Measurements from ENCODE around the gene CAPN6.

CAPN6 gene, protein sequence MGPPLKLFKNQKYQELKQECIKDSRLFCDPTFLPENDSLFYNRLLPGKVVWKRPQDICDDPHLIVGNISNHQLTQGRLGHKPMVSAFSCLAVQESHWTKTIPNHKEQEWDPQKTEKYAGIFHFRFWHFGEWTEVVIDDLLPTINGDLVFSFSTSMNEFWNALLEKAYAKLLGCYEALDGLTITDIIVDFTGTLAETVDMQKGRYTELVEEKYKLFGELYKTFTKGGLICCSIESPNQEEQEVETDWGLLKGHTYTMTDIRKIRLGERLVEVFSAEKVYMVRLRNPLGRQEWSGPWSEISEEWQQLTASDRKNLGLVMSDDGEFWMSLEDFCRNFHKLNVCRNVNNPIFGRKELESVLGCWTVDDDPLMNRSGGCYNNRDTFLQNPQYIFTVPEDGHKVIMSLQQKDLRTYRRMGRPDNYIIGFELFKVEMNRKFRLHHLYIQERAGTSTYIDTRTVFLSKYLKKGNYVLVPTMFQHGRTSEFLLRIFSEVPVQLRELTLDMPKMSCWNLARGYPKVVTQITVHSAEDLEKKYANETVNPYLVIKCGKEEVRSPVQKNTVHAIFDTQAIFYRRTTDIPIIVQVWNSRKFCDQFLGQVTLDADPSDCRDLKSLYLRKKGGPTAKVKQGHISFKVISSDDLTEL

DNA sequence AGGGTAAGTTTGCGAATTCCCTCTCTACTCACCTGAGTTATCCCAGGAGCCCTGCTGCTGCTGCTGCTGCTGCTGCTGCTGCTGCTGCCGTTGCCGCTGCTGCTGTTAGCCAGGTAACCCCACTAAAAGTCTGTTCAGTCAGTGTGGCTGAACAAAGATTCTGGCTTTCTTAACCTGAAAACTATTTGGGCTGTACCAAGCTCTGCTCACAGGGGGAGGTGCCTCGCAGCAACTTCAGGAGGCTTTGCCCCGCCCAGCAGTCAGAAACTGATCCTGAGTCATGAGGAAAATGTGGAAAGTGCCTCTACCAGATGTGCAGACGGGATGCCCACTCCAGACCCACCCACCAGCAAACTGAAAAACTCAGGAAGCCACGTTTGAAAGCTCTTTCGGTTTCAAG lies at the start of gene CAPN6:
TSS of gene CAPN6 (minus strand) at position 145 of the 400 bp plus-strand sequence. CDS start 6,547 bp downstream, outside the sequence.
- no peak for DNase-seq

DNA sequence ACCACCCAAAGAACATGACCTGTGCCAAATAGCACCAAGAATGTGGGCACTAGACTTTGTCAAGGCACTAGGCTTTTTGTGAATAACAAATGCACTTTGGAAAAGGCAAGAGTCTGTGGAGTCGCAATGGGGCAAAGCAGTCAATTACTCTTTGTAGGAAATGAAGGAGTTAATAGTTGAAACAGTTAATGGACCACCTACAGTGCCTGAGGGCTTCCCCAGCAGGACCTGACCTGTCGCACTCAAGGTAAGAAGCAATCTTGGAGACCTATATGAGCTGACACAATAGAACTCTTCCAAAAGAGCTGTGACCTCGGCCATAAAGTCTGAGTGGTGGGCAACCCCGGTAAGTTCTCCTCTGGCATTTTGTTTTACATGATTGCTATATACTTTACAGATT lies 49.2 kb upstream of the CAPN6 start:
- DNase-seq = no peak

DNA sequence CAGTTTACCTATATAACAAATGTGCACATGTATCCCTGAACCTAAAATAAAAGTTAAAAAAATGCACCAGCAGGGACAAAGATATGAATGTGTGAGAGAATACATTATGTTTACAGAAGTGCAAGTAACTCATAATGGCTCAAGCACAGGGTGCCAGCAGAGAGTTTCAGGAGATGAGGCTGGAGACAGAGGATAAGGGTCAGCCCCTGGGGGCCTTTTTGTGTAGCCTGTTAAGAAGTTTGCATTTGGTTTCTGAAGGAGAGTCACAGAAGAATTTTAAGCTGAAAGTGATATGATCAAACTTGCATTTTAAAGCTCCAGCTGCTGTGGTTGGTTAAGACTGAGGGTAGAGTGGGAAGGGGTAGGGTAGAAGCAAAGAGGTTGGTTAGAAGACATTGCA lies 48.6 kb upstream of the CAPN6 start:
- no peak for DNase-seq

DNA sequence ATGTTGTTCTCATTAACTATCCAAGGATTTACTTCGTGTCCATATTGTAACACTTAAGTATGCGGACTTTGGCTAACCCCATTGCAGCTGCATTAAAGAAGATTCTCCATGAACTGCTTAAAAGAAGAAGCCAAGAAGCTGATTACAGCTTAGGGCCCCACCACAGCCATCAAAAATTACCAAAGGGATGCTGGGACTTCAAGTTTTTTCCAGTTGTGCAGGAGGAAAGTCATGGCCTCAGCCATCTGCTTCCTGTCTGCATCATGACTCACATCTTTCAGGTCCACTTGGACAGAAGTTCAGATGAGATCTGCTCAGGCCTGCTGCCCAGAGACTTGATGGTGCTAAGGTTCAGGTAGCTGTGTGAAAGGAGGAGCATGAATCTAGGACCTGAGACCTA lies 38.8 kb upstream of the CAPN6 start:
- no peak for DNase-seq

DNA sequence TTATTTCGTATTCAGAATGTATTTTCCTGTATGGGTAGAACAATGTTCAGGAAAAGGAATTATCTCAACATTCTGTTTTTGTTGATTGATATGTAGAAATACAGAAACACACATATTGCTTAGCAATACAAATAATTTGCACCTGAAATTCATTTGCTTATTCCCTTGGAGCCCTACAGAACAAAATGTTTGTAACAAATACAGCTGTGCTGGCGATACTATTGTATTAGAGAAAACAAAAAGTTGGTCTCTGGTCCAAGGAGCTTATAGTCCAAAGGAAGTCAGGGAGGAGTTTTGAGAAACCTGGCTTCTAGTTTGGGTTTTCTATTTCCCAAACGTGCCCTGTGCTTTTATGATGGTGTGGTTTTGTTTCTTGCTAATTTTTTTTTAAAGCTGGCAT lies 37.8 kb upstream of the CAPN6 start:
- no peak for DNase-seq

DNA sequence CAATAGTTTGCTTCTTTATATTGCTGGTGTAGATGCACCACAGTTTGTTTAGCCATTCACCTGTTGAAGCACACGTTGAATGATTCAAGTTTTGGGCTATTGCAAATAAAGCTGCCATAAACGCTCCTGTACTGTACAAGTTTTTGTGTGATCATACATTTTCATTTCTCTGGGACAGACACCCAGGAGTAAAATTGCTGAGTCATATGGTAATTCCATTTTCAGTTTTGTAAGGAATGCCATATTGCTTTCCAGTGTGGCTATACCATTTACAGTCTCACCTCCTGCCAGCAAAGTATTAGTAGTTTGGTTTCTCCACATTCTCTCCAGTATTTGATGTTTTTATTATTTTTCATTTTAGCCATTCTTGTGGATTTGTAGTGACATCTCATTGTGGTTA lies 32.0 kb upstream of the CAPN6 start:
- no peak for DNase-seq

DNA sequence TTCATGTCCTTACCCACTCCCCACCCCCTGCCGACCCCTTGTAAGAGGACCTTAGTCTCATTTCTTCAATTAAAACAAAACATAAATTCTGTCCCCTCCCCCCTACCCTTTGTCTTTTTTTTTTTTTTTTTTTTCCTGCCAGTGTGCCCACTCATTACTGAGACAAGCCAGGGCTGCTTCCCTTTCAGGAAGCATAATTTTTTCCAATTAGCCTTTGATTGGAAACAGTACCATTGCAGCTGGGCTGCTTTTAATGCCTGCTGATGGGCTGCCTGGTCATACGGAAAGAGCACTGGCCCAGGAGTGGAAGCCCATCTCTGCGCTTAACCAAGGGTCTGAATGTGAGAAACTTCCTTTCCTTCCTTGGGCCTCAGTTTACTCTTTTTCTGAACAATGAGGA lies 18.6 kb upstream of the CAPN6 start:
- no peak for DNase-seq

DNA sequence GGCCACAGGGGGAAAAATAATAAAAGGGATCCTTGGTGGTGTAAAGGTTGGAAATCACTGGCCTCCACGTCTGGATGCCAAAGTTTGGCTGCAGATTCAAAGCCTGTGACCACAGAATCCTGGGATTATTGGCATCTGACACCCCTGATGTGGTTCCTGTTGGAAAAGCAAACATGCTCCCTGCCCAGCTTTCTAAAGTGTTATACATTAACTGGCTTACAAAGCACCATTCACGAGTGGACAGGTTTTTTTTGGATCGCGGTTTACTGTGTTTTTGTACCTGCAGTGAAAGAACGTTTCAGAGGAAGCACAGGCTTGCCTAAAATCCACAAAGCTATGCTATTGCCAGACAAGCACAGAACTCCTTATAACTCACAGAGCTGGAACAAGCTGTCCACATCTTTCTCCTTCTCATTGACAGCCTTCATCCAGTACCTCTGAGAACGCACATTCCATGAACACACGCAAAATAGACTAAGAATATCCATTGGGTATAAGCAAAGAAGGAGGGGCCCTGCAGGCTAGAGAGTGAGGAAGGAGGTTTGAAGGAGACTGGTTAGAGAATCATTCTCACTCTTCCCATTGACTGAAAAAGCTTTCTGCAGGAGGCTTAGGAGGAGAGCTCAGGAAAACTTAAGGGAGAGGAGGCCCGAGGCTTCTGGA lies 14.5 kb upstream of the CAPN6 start:
- no peak for DNase-seq

DNA sequence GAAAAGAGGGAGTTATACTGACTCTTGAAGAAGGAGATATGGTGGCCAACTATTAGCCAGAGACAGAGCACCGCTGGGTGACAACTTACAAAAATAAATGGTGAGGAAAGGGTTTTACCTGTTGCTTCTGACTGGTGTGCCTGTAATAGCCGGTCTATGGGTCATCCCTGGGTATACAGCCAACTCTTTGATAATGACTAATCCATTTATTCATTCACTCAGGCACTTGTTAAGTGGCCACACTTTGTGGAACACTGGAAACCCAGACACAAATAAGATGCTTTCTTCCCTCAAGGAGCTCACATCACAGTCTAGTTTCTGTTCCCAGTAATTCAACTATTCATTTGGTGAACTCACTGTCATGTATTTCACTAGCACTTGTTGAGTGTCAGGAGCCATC lies 13.2 kb upstream of the CAPN6 start:
- no peak for DNase-seq

DNA sequence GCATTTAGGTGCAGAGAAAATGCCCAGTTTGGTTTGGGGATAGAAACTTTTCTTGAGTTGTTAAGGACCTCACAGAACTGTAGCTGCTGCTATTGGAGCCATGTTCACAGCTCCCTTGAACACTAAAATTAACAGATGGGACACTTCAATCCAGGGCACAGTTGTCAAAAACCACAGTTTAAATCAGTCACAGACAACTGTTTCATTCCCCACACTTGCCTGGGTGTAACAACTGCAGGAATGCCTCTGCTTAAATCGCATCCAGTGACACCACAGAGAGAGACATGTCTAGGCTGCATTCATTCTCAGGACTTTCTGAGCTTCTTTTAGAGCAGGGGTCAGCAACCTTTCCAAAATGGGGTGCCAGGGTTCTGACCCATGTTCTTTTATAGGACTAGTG lies 12.7 kb upstream of the CAPN6 start:
- DNase-seq = no peak

DNA sequence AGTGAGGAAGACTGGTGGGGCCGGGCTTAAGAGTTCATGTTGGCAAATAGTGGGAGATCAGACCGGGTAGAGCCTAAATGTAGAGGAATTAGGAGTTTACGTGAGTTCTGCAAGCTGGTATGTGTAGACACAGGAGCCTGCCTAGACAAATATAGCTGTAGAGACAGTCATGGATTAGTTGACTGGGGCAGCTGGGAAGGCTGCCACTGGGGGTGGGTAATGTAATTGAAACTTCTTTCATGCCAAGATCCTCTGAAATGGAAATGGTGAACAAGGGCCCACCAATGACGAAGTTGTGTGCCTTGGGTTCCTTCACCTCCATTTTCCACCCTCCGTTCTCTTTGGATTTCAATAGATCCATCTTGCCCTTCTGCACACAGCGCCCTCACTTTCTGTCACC lies 11.9 kb upstream of the CAPN6 start:
- DNase-seq = no peak

DNA sequence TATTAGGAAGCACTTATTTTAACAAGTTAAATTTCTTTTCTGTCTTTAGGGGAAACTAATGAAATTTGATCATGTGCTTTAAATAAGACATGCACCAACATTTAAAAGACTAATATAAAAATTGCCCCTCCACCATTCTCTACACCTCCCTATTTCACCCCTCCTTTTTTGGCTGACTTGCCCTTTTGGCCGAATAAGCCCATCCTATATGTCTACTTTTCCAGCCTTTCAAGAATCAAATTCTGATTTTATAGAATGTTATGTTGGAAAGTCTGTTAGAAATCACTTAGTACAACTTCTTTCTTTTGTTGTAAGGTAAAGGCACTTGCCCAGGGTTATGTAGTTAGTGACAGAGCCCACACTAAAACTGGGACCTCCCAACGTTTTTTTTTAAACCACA lies 1.8 kb downstream of the CAPN6 start:
- DNase-seq = no peak

DNA sequence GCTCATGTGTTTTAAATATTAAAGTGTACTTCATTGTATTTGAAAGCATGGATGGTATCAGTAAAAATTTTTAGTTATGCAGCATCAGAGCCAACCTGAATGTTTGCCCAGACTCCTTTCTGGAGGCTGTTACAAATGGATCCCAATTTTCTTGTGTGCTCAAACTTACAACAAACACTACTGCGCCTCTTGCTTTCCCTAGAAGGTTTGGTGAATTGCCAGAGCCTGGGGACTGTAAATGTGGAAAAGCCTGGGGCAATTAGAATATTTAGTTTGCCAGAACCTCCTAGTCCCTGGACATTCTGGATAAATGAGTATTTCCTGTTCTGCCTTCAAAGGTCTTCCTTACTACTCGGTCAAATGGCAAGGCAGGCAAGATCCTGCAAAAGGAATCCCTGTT lies 4.8 kb downstream of the CAPN6 start:
- DNase-seq = no peak

DNA sequence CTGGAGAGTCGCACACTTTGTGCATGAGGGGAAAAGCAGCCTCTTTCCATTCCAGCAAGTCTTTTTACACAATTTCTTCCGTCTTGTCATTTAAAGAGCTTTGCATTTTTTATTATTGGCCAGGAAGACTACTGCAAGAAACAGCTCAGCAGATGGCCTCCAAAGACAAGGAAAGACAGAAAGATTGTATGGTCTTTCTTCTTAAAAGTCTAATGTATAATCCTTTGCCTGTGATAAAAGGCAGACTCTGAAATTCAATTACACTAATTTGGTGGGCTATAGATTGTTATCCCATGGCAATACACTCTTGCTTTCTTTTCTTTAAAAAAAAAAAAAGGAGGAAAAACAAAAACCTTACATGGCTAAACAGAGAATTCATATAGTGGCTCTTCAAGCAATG lies 5.9 kb downstream of the CAPN6 start:
- no peak for DNase-seq

DNA sequence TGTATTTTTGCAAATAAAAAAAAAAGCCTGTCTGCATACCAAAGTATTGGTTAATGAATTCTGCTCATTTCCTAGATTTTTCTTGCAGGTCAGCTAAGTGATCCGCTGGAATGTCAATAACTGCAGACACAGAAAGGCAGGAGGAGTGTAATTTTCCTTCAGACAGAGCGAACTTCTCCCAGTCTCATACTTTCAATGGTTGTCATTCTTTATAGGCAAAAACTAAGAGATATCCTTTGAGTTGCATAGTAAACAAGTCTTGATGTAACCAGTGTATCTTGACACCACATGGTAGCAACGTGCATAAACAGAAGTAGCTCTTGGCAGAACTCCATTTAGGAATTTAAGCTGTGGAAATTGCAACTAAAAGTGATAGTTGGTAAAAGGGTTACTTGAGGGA lies 8.2 kb downstream of the CAPN6 start:
- DNase-seq = no peak

DNA sequence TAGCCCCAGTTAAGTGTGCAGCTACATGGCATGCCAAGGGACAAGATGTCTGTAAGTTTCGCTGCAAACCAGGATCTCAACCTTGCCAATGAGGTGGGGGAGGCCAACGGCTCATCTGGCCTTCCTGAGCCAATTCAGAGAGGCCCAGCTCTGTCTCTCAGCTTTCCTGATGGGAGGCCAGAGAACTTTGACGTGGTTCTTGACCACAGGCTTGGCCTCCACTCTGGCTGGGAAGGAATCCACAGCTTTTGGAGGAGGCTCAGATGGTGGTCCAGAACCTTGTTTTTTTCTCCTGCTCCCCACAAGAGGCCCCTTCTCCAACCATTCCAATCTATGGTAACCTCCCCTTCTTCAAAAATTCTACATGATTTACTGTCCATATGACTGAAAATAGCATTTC lies 9.8 kb downstream of the CAPN6 start:
- no peak for DNase-seq

DNA sequence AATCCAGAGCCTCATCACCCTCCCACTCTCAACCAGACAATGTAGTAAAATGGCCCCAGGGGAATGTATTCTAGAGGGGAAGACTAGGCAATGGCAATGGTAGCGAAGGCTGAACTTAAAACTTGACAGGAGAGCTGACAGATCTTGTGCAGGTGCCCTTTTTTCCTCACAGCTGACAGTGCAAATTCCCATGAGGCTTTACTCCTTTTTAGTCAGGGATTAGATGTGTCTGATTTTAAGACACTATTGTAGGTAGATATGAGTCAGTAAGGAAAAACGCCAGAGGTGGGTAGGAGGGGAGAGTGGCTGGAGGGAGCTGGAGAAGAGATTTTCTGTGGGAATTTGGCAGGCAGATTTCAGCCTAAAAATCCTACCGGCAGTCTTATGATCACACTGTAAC lies 10.7 kb downstream of the CAPN6 start:
- DNase-seq = no peak

DNA sequence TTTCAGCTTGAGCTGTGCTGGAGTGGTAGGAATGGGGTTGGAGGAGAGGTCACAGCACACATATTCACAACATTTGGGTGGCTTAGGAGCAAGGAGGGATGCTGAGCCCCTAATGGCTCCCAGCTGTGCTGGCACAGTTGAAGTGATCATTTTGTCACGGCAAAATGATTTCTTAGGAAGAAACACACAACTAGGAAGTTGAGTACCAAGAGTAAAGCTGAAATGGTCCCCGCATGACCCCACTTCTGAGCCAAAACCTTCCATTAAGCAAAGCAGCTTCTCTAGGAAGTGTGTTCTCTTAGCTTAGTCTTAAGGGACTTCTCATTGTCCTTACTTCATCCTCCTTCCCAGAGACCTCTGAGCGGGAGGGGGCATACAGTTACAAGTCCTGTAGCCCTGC lies 12.6 kb downstream of the CAPN6 start:
- no peak for DNase-seq

DNA sequence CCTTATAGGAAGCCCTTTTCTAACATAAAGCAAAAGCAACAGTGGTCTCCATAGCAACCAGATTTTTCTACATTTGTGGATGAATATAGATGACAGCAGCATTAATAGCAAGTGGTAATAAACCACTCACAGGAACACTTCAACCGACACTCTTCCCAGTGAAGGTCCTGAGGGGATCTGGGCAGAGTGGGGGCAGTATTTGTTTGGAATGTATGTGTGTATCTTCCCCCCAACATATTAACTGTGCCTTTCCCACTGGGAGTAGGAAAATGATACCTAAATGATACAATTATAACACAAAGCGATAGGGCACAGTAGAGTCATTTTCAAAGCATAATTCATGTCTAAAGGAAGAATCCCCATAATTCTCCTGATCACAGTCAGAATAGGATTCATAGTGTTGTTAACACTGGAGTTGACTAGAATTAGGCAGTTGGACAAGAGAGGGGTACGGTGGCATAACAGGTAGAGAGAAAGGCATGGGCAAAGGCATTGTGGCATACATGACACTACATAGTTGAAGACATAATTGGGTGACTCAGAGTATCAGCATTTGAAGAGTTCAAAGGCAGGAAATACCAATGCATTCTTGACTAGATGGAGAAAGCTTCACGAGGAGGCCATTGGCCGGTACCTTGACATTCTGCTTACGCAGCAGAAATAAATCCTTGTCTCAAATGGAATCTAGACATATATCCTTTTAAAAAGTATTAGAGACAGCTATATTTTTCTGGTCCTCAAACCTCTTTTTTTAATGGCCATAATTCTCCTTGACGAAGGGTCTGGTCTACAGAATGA lies 15.2 kb downstream of the CAPN6 start:
- no peak for DNase-seq

DNA sequence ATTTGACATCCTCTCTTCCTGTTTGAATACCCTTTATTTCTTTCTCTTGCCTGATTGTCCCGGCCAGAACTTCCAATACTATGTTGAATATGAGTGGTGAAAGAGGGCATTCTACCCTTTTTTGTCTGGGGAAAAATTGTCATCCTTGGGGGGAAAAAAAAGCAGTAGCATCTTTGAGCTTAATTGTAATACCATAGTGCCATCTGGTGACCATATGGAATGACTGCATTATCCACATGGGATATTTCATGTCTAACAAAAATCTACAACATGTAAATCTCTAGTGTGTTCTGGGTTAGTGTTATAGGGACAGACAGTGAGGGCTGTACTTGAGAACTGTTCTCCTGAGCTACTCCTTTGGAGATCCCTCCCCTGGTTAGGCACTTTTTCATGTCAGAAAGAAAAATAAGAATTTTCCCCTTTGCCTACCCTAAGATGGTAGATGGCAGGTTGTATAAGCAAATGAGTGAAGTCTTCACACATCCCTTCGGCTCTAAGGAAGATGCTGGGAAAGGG lies 26.0 kb downstream of the CAPN6 start:
- DNase-seq = no peak

DNA sequence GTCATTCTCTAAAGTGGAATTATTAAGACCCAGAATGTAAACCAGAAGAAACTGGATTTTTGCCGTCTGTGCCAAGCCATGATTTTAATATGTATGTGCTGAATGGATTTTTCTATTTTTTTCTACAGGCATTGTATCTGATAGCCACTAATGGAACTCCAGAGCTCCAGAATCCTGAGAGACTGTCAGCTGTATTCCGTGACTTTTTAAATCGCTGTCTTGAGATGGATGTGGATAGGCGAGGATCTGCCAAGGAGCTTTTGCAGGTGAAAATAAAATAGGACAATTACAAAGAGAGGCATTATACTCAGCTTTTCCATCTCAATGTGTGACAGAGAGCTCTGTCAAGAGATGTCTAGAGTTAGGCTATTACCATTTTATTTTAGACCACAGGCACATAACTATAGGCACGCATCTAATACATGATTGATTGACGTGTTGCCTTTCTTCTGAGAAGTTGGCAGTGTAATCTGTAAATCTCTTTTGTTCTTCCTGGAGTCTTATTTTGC lies 53.9 kb downstream of the CAPN6 start:
- no peak for DNase-seq

DNA sequence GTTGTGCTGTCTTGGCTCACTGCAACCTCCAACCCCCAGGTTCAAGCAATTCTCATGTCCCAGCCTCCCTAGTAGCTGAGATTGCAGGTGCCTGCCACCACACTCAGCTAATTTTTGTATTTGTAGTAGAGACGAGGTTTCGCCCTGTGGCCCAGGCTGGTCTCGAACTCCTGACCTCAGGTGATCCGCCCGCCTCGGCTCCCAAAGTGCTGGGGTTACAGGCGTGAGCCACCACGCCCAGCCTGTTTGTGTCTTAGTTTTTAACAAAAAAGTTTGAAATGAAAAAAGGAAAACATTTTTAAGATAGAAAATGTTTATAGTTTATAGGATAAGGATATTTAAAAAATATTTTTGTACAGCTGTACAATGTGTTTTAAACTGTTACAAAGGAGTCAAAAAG lies 62.4 kb downstream of the CAPN6 start:
- no peak for DNase-seq

DNA sequence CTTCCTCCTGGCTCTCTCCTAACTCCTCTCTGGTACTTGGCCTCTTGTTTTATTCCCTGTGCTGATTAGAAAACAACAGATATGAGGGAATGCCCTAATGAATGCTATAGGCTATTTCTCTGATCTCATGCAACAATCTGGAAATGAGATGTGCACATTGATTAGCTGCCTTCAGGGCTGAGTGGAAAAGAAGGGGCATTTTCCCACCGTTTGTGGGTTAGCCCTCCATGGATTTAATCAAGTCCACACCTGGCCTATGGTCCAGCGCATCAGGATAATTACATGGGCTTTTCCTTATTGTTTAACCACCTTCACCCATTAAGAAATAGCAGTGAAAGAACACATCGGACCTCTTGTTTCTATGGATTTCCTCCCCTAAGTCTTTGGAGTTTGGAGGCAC lies 70.0 kb downstream of the CAPN6 start:
- DNase-seq = no peak

Measured in activated naive CD4-positive, alpha-beta T cell treated with Interleukin-2 at 50 U/mL for 16 hours (primary cell).